ENCODE results near the gene SCRT2. TPM values are rescaled to one million over a fixed set of nuclear protein-coding genes. Genes with fewer than 3 reads are reported as not detected.

The SCRT2 gene
- total RNA-seq, 4 donors from 2014 or later: not detected

- TF ChIP-seq POLR2AphosphoS5 (IDR thresholded peaks at IDR 0.05) (no peak), EP300 (IDR thresholded peaks at IDR 0.05) (no peak), POLR2A (IDR thresholded peaks at IDR 0.05) (no peak), CTCF (IDR thresholded peaks at IDR 0.05) (no peak)
- Histone ChIP-seq H3K27me3 (peaks cover 9% of the 10 kb centered on the region), H3K9me3 (no peaks in the 10 kb centered on the region), H3K4me1 (peaks cover 5% of the 10 kb centered on the region), H3K27ac (no peak overlapping the region), H3K4me3 (no peak overlapping the region), H3K36me3 (no peaks in the 10 kb centered on the region)
- no peak for DNase-seq (ENCODE audit: low spot score in 2 of 2)
- 52% methylated on average over 11 of the region's 11 CpGs for WGBS
Observed at GRCh38 chr20:640674-641515, 34.7 kb downstream of the SCRT2 start.

- H3K36me3 ChIP-seq: no peaks in the 10 kb centered on the region
- no peak for DNase-seq (ENCODE audit: low spot score in 2 of 2)
- peaks cover 25% of the 10 kb centered on the region for H3K27me3 ChIP-seq
- no peak overlapping the region for H3K27ac ChIP-seq
- 82% methylated on average over 1 of the region's 1 CpG for WGBS
- H3K9me3 ChIP-seq: no peaks in the 10 kb centered on the region
- peaks cover 5% of the 10 kb centered on the region for H3K4me1 ChIP-seq
- no peak overlapping the region for H3K4me3 ChIP-seq
- no peak for TF ChIP-seq EP300 (IDR thresholded peaks at IDR 0.05)
- TF ChIP-seq POLR2AphosphoS5 (IDR thresholded peaks at IDR 0.05): no peak
- TF ChIP-seq CTCF (IDR thresholded peaks at IDR 0.05): no peak
- no peak for TF ChIP-seq POLR2A (IDR thresholded peaks at IDR 0.05)
Observed at GRCh38 chr20:638579-638978, 37.0 kb downstream of the SCRT2 start.

GRCh38 chr20:637559-637958 is 38.0 kb downstream of the SCRT2 start:
- WGBS: 71% methylated on average over 2 of the region's 2 CpGs
- no peak overlapping the region for H3K27ac ChIP-seq
- no peak for TF ChIP-seq POLR2A (IDR thresholded peaks at IDR 0.05)
- no peak for TF ChIP-seq POLR2AphosphoS5 (IDR thresholded peaks at IDR 0.05)
- no peak for TF ChIP-seq CTCF (IDR thresholded peaks at IDR 0.05)
- TF ChIP-seq EP300 (IDR thresholded peaks at IDR 0.05): no peak
- no peak for DNase-seq (ENCODE audit: low spot score in 2 of 2)
- no peaks in the 10 kb centered on the region for H3K9me3 ChIP-seq
- H3K4me1 ChIP-seq: peaks cover 4% of the 10 kb centered on the region
- H3K27me3 ChIP-seq: peaks cover 24% of the 10 kb centered on the region
- no peak overlapping the region for H3K4me3 ChIP-seq
- H3K36me3 ChIP-seq: no peaks in the 10 kb centered on the region

GRCh38 chr20:635893-636338 is 39.7 kb downstream of the SCRT2 start:
- no peaks in the 10 kb centered on the region for H3K36me3 ChIP-seq
- peaks cover 20% of the 10 kb centered on the region for H3K27me3 ChIP-seq
- no peak overlapping the region for H3K4me3 ChIP-seq
- no peak for TF ChIP-seq POLR2AphosphoS5 (IDR thresholded peaks at IDR 0.05)
- H3K9me3 ChIP-seq: no peaks in the 10 kb centered on the region
- 46% methylated on average over 7 of the region's 7 CpGs for WGBS
- H3K27ac ChIP-seq: no peak overlapping the region
- no peaks in the 10 kb centered on the region for H3K4me1 ChIP-seq
- no peak for DNase-seq (ENCODE audit: low spot score in 2 of 2)

GRCh38 chr20:635028-635892 is 40.3 kb downstream of the SCRT2 start:
- Histone ChIP-seq H3K27ac (no peak overlapping the region), H3K4me3 (no peak overlapping the region), H3K27me3 (peaks cover 21% of the 10 kb centered on the region), H3K4me1 (no peaks in the 10 kb centered on the region), H3K36me3 (no peaks in the 10 kb centered on the region), H3K9me3 (no peaks in the 10 kb centered on the region)
- no peak for TF ChIP-seq POLR2AphosphoS5 (IDR thresholded peaks at IDR 0.05)
- no peak for DNase-seq (ENCODE audit: low spot score in 2 of 2)
- 58% methylated on average over 6 of the region's 9 CpGs for WGBS
